ENCODE measurements around the gene ACTL6B. TPM values are rescaled to one million over a fixed set of nuclear protein-coding genes. Genes with fewer than 3 reads are reported as not detected.

ACTL6B gene
- total and polyA plus RNA-seq, 2 donors (not counting 3 experiments of a cell fraction or from before 2014, with no cell fraction given) = not detected

GRCh38 chr7:100675105-100675451, 18.8 kb upstream of the ACTL6B start:
- Histone ChIP-seq H3K79me2 (ENCODE audit: control insufficient read depth, insufficient read depth, low read length) (peaks cover 28% of the 10 kb centered on the region), H3K27ac (ENCODE audit: insufficient read depth, low read depth, low read length) (no peak overlapping the region), H2AFZ (ENCODE audit: low read depth, low read length) (no peak overlapping the region), H3K27me3 (ENCODE audit: control insufficient read depth in 2 of 2, insufficient read depth in 2 of 2, low read length in 2 of 2) (peaks cover 1 to 2% of the 10 kb centered on the region in 2 experiments), H3K4me1 (ENCODE audit: control insufficient read depth, extremely low read depth, insufficient read depth, low read length) (peaks cover 4% of the 10 kb centered on the region), H3K9me3 (replicated peaks; ENCODE audit: control insufficient read depth, insufficient read depth, low read length) (no peaks in the 10 kb centered on the region), H3K36me3 (ENCODE audit: control insufficient read depth in 2 of 2, extremely low read depth in 1 of 2, insufficient read depth in 2 of 2, low read length in 2 of 2) (peaks cover 8 to 28% of the 10 kb centered on the region in 2 experiments), H3K4me3 (replicated peaks in 1 of 3; ENCODE audit: insufficient read depth in 1 of 3, low read depth in 1 of 3, low read length in 3 of 3) (peak overlapping the region; percentile 70 to 88 (median 86)), H3K4me2 (ENCODE audit: insufficient read depth, low read length) (peak overlapping the region; percentile 74), H3K9ac (replicated peaks; ENCODE audit: extremely low read depth, insufficient read depth, low read length) (peak overlapping the region; percentile 45), H4K20me1 (replicated peaks; ENCODE audit: control insufficient read depth, extremely low read depth, insufficient read depth, low read length) (no peaks in the 10 kb centered on the region), H3K9me1 (replicated peaks; ENCODE audit: control insufficient read depth, extremely low read depth, insufficient read depth, low read length) (no peaks in the 10 kb centered on the region)
- CTCF ChIA-PET = interaction anchor here (0.7 to 1.4 kb wide), 4 partner anchors 8 to 177 kb away, joined by 3 to 5 read pairs (median 4); partner anchors contain the start of genes POP7 and SLC12A9
- TF ChIP-seq CTCF (IDR thresholded peaks at IDR 0.05; ENCODE audit: extremely low read depth in 1 of 2, insufficient read depth in 1 of 2, low read depth in 1 of 2, low read length in 2 of 2) = no peak
- TF ChIP-seq POLR2A (IDR thresholded peaks at IDR 0.05; ENCODE audit: low read depth, low read length) = peak; percentile 5
- no peak for TF ChIP-seq POLR2AphosphoS5 (IDR thresholded peaks at IDR 0.05; ENCODE audit: insufficient read depth, low read depth, low read length)
- DNase-seq (ENCODE audit: low read depth, low spot score) = no peak
- dilution Hi-C loops (cut with MboI; ENCODE audit: extremely low pct_ligation_motif_present, low sequenced_read_pairs) = no loop called here
- intact Hi-C loops (cut with micrococcal nuclease) = loop anchor here (5.0 kb wide), 1 partner anchor 208 kb away; no protein-coding TSS in a partner anchor
- FAIRE-seq = no peak
- no TSS peak for BruUV-seq (replicated peaks)
- POLR2A ChIA-PET = no interaction called here

DNA sequence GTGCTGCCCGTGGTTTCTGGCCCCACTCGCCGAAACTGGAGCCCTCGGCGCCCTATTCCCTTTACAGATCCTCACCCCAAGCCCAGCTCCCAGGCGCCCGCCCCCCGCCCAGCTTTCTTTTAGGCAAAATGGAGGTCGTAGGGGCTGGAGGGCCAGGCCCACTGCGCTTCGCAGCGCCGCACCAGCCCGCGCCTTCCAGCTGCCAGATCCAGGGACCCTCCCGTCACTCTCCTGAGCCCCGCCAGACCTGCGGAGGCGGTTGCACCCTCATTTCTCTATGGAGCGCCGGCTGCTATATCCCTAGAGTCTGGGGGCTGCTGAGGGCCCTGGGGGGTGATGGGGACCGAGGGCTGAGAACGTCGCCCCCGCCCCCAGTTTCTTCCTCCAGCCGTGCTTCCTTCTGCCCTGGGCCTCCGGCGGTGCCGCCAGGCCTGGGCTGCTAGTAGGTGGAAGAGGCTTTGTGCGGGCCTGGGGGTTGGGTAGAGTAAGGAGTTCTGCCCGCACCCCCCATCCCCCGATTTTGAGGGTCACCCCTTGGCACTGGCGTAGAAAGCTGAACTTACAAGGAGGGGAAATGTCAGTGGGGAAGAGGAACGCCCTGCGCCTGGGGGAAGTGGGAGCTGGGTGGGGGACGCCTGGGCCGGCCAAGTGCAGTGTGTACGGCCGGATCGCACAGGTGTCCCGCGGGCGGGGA, 18.3 kb upstream of the ACTL6B start:
- intact Hi-C loops (cut with micrococcal nuclease) = loop anchor here (5.0 kb wide), 1 partner anchor 207 kb away; no protein-coding TSS in a partner anchor
- Histone ChIP-seq H3K4me3 (replicated peaks in 1 of 3; ENCODE audit: insufficient read depth in 1 of 3, low read depth in 1 of 3, low read length in 3 of 3) (peak overlapping the region; percentile 70 to 88 (median 86)), H3K79me2 (ENCODE audit: control insufficient read depth, insufficient read depth, low read length) (peaks cover 28% of the 10 kb centered on the region), H3K9me1 (replicated peaks; ENCODE audit: control insufficient read depth, extremely low read depth, insufficient read depth, low read length) (no peaks in the 10 kb centered on the region), H3K27ac (ENCODE audit: insufficient read depth, low read depth, low read length) (no peak overlapping the region), H3K9me3 (replicated peaks; ENCODE audit: control insufficient read depth, insufficient read depth, low read length) (no peaks in the 10 kb centered on the region), H3K4me1 (ENCODE audit: control insufficient read depth, extremely low read depth, insufficient read depth, low read length) (peaks cover 4% of the 10 kb centered on the region), H2AFZ (ENCODE audit: low read depth, low read length) (no peak overlapping the region), H3K4me2 (ENCODE audit: insufficient read depth, low read length) (peak overlapping the region; percentile 74), H3K9ac (replicated peaks; ENCODE audit: extremely low read depth, insufficient read depth, low read length) (peak overlapping the region; percentile 45), H4K20me1 (replicated peaks; ENCODE audit: control insufficient read depth, extremely low read depth, insufficient read depth, low read length) (no peaks in the 10 kb centered on the region), H3K36me3 (ENCODE audit: control insufficient read depth in 2 of 2, extremely low read depth in 1 of 2, insufficient read depth in 2 of 2, low read length in 2 of 2) (peaks cover 8 to 28% of the 10 kb centered on the region in 2 experiments), H3K27me3 (ENCODE audit: control insufficient read depth in 2 of 2, insufficient read depth in 2 of 2, low read length in 2 of 2) (peaks cover 2 to 5% of the 10 kb centered on the region in 2 experiments)
- dilution Hi-C loops (cut with MboI; ENCODE audit: extremely low pct_ligation_motif_present, low sequenced_read_pairs) = no loop called here
- CTCF ChIA-PET = interaction anchor here (0.6 to 1.4 kb wide), 5 partner anchors 9 to 297 kb away, joined by 3 to 5 read pairs (median 3); partner anchors contain the start of genes POP7 and SLC12A9
- TF ChIP-seq CTCF (IDR thresholded peaks at IDR 0.05; ENCODE audit: extremely low read depth in 1 of 2, insufficient read depth in 1 of 2, low read depth in 1 of 2, low read length in 2 of 2) (no peak), JUN (IDR thresholded peaks at IDR 0.05; ENCODE audit: borderline replicate concordance, insufficient read depth, insufficient read length, low read depth) (no peak), MYC (IDR thresholded peaks at IDR 0.05; ENCODE audit: low read depth, low read length) (no peak), POLR2AphosphoS5 (IDR thresholded peaks at IDR 0.05; ENCODE audit: insufficient read depth, low read depth, low read length) (no peak), EZH2 (IDR thresholded peaks at IDR 0.05; ENCODE audit: borderline replicate concordance, low read depth, low read length, severe bottlenecking) (no peak), FOS (IDR thresholded peaks at IDR 0.05; ENCODE audit: borderline replicate concordance, insufficient read depth, low read length) (no peak), GATA2 (IDR thresholded peaks at IDR 0.05; ENCODE audit: insufficient read depth, insufficient read length, low read depth, low read length) (no peak), POLR2A (IDR thresholded peaks at IDR 0.05; ENCODE audit: low read depth, low read length) (no peak)
- TF ChIP-seq, protein P1, sequence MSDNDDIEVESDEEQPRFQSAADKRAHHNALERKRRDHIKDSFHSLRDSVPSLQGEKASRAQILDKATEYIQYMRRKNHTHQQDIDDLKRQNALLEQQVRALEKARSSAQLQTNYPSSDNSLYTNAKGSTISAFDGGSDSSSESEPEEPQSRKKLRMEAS (IDR thresholded peaks at IDR 0.05; ENCODE audit: insufficient read depth, insufficient read length) = no peak
- POLR2A ChIA-PET = no interaction called here
- BruUV-seq (replicated peaks) = no TSS peak
- DNase-seq (ENCODE audit: low read depth, low spot score) = peak; percentile 42
- FAIRE-seq = no peak
